SK-N-SH treated with all-trans-retinoic acid at 6 μM for 48 hours (cell line): ENCODE measurements around the gene PEMT.

Experiments
- ARNTL ChIP-seq: fragments of 450-650 bp; formaldehyde crosslinking; IDR thresholded peaks from 2 replicates; pipeline ENCODE4 v1.5.0; 2020; ENCODE audit warnings: low read depth, mild to moderate bottlenecking, moderate library complexity, borderline replicate concordance
- CSRNP3 ChIP-seq: fragments of 250-450 bp; sonication (Bioruptor Pico); IDR thresholded peaks from 2 replicates; pipeline ENCODE4 v1.5.1; 2021; ENCODE audit warnings: mild to moderate bottlenecking, moderate library complexity
- PATZ1 ChIP-seq: fragments of 250-450 bp; sonication (Bioruptor Pico); IDR thresholded peaks from 2 replicates; pipeline ENCODE4 v1.8.0; 2020; ENCODE audit warnings: mild to moderate bottlenecking, moderate library complexity, borderline replicate concordance
- RARB ChIP-seq: fragments of 250-450 bp; sonication (Bioruptor Pico); IDR thresholded peaks from 2 replicates; pipeline ENCODE4 v1.8.0; 2021; ENCODE audit warnings: mild to moderate bottlenecking, moderate library complexity
- TOX ChIP-seq: fragments of 250-450 bp; sonication (Bioruptor Pico); IDR thresholded peaks from 2 replicates; pipeline ENCODE4 v1.8.0; 2021; ENCODE audit warnings: mild to moderate bottlenecking, moderate library complexity, borderline replicate concordance
- ZFP3 ChIP-seq: fragments of 250-450 bp; sonication (Bioruptor Pico); IDR thresholded peaks from 2 replicates; pipeline ENCODE4 v1.5.0; 2020; ENCODE audit warnings: mild to moderate bottlenecking, moderate library complexity
- ZFP30 ChIP-seq: fragments of 450-650 bp; formaldehyde crosslinking; IDR thresholded peaks from 2 replicates; pipeline ENCODE4 v1.5.0; 2022; ENCODE audit warnings: mild to moderate bottlenecking, moderate library complexity
- ZNF70 ChIP-seq: fragments of 450-650 bp; formaldehyde crosslinking; IDR thresholded peaks from 2 replicates; pipeline ENCODE4 v1.5.0; 2020; ENCODE audit warnings: mild to moderate bottlenecking, moderate library complexity

GRCh38 chr17:17564323-17564722, 27.2 kb downstream of the PEMT start:
- TF ChIP-seq PATZ1 (CRISPR knock-in tag), result no peak
- no peak for TF ChIP-seq ZFP3
- no peak for TF ChIP-seq TOX (CRISPR knock-in tag)
- TF ChIP-seq ZNF70, result no peak
- TF ChIP-seq ZFP30 (CRISPR knock-in tag), result no peak
- TF ChIP-seq ARNTL (CRISPR knock-in tag), result no peak
- TF ChIP-seq CSRNP3 (CRISPR knock-in tag), result no peak
- TF ChIP-seq RARB (CRISPR knock-in tag), result no peak
